CD4-positive, alpha-beta T cell treated with Interleukin-2 at 100 ng/mL for 4 hours (primary cell): Measurements from ENCODE around the gene CYP46A1.

ENCODE experiments used
- DNase-seq: peaks from one replicate; pipeline ENCODE4 v3.0.0-alpha.2; 2020; ENCODE audit warnings: low spot score

Gene CYP46A1

GRCh38 chr14:99744199-99744872, 60.2 kb downstream of the CYP46A1 start:
- DNase-seq: no peak

GRCh38 chr14:99744873-99745224, 60.8 kb downstream of the CYP46A1 start:
- DNase-seq: no peak

GRCh38 chr14:99745307-99745951, 61.3 kb downstream of the CYP46A1 start:
- DNase-seq: no peak

- DNase-seq: no peak
These were observed 63.1 kb downstream of the CYP46A1 start for GRCh38 chr14:99747167-99747566.

GRCh38 chr14:99747582-99748330, 63.7 kb downstream of the CYP46A1 start:
- no peak for DNase-seq

GRCh38 chr14:99748529-99748928, 64.4 kb downstream of the CYP46A1 start:
- no peak for DNase-seq

GRCh38 chr14:99749142-99749541, 65.0 kb downstream of the CYP46A1 start:
- DNase-seq: no peak

GRCh38 chr14:99749763-99750715, 65.9 kb downstream of the CYP46A1 start:
- DNase-seq: no peak

GRCh38 chr14:99750746-99751450, 66.8 kb downstream of the CYP46A1 start:
- DNase-seq: no peak

- DNase-seq: no peak
These were observed 67.7 kb downstream of the CYP46A1 start for GRCh38 chr14:99751539-99752485.

- no peak for DNase-seq
These were observed 68.5 kb downstream of the CYP46A1 start for GRCh38 chr14:99752486-99753121.

- DNase-seq: no peak
These were observed 69.4 kb downstream of the CYP46A1 start for GRCh38 chr14:99753225-99754140.

GRCh38 chr14:99754141-99755067, 70.3 kb downstream of the CYP46A1 start:
- no peak for DNase-seq

- no peak for DNase-seq
These were observed 70.9 kb downstream of the CYP46A1 start for GRCh38 chr14:99755068-99755405.

- no peak for DNase-seq
These were observed 71.8 kb downstream of the CYP46A1 start for GRCh38 chr14:99755629-99756603.

- DNase-seq: no peak
These were observed 72.7 kb downstream of the CYP46A1 start for GRCh38 chr14:99756796-99757195.
